PC-3 (cell line): ENCODE results near the gene PHF8.

Experiments
- EZH2 ChIP-seq: fragments of 300-600 bp; sonication (generic); IDR thresholded peaks from one replicate; pipeline ENCODE4 v1.6.1; 2017; ENCODE audit warnings: antibody characterized with exemption, mild to moderate bottlenecking, low read length; ENCODE audit not compliant: unreplicated experiment
- EZH2phosphoT487 ChIP-seq: fragments of 300-600 bp; sonication (generic); IDR thresholded peaks from 2 replicates; pipeline ENCODE4 v1.6.1; 2018; ENCODE audit warnings: mild to moderate bottlenecking, antibody characterized with exemption, low read length, borderline replicate concordance
- TF ChIP-seq, protein P1 (sequence below): fragments of 300-600 bp; sonication (generic); conservative IDR thresholded peaks from 2 replicates; pipeline ENCODE4 v1.5.1; 2017; ENCODE audit warnings: antibody characterized with exemption, low read depth, mild to moderate bottlenecking, low read length

DNA sequence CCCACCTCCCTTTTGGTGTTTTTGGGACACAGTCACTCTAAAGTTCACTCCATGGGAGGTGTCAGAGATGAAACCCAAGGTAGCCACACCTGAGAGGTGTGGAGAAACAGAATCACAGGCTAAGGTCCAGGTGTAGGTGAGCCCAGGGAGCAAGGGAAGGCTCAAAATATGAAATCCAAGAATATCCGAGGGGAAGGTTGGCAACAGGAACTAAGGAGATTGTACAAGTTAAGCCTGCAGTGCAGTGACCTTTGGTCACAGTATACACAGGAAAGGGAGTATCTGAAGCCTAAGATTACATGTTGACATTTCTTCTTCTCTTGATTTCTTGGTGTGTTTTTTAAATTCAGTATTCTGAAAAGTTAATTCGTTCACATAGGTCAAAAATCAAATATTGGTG lies 46.5 kb downstream of the PHF8 start:
- TF ChIP-seq, protein P1, sequence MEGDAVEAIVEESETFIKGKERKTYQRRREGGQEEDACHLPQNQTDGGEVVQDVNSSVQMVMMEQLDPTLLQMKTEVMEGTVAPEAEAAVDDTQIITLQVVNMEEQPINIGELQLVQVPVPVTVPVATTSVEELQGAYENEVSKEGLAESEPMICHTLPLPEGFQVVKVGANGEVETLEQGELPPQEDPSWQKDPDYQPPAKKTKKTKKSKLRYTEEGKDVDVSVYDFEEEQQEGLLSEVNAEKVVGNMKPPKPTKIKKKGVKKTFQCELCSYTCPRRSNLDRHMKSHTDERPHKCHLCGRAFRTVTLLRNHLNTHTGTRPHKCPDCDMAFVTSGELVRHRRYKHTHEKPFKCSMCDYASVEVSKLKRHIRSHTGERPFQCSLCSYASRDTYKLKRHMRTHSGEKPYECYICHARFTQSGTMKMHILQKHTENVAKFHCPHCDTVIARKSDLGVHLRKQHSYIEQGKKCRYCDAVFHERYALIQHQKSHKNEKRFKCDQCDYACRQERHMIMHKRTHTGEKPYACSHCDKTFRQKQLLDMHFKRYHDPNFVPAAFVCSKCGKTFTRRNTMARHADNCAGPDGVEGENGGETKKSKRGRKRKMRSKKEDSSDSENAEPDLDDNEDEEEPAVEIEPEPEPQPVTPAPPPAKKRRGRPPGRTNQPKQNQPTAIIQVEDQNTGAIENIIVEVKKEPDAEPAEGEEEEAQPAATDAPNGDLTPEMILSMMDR = no peak
- TF ChIP-seq EZH2 (no peak), EZH2phosphoT487 (no peak)
